ENCODE results near the gene FAM120C.
A peak's percentile ranks its signal among the peaks of the same experiment; 100 is the strongest.

FAM120C gene

GRCh38 chrX:54182194-54182863 is 725 bp downstream of the FAM120C start:
- Histone ChIP-seq H3K4me3 (replicated peaks; ENCODE audit: insufficient read depth, low read length) (peak overlapping the region; percentile 65), H3K27me3 (ENCODE audit: insufficient read depth, poor library complexity, severe bottlenecking) (no peaks in the 10 kb centered on the region), H3K27ac (replicated peaks) (peak overlapping the region; percentile 85)
- DNase-seq (ENCODE audit: low read depth in 1 of 2, low spot score in 1 of 2): peak; percentile 14 to 69
- TF ChIP-seq POLR2AphosphoS5 (IDR thresholded peaks at IDR 0.05; ENCODE audit: low read depth): peak; percentile 76
- TF ChIP-seq GABPA (IDR thresholded peaks at IDR 0.05; ENCODE audit: low read depth): peak; percentile 80
- TF ChIP-seq, protein P1, sequence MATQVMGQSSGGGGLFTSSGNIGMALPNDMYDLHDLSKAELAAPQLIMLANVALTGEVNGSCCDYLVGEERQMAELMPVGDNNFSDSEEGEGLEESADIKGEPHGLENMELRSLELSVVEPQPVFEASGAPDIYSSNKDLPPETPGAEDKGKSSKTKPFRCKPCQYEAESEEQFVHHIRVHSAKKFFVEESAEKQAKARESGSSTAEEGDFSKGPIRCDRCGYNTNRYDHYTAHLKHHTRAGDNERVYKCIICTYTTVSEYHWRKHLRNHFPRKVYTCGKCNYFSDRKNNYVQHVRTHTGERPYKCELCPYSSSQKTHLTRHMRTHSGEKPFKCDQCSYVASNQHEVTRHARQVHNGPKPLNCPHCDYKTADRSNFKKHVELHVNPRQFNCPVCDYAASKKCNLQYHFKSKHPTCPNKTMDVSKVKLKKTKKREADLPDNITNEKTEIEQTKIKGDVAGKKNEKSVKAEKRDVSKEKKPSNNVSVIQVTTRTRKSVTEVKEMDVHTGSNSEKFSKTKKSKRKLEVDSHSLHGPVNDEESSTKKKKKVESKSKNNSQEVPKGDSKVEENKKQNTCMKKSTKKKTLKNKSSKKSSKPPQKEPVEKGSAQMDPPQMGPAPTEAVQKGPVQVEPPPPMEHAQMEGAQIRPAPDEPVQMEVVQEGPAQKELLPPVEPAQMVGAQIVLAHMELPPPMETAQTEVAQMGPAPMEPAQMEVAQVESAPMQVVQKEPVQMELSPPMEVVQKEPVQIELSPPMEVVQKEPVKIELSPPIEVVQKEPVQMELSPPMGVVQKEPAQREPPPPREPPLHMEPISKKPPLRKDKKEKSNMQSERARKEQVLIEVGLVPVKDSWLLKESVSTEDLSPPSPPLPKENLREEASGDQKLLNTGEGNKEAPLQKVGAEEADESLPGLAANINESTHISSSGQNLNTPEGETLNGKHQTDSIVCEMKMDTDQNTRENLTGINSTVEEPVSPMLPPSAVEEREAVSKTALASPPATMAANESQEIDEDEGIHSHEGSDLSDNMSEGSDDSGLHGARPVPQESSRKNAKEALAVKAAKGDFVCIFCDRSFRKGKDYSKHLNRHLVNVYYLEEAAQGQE (IDR thresholded peaks at IDR 0.05; ENCODE audit: insufficient replicate concordance, low read depth): no peak
- TF ChIP-seq SPI1 (IDR thresholded peaks at IDR 0.05; ENCODE audit: borderline replicate concordance, low read depth): no peak

- peak overlapping the region; percentile 65 for H3K4me3 ChIP-seq (replicated peaks; ENCODE audit: insufficient read depth, low read length)
- DNase-seq (ENCODE audit: low read depth in 1 of 2, low spot score in 1 of 2): peak in 1 of 2 experiments; percentile 18
- H3K27me3 ChIP-seq (ENCODE audit: insufficient read depth, poor library complexity, severe bottlenecking): no peaks in the 10 kb centered on the region
- peak overlapping the region; percentile 85; the same call in 1 of the 2 replicates for H3K27ac ChIP-seq (replicated peaks)
- TF ChIP-seq POLR2AphosphoS5 (IDR thresholded peaks at IDR 0.05; ENCODE audit: low read depth) (no peak), SPI1 (IDR thresholded peaks at IDR 0.05; ENCODE audit: borderline replicate concordance, low read depth) (peak; percentile 60; the same call in 1 of the 2 replicates)
Measured at GRCh38 chrX:54181202-54181953, 1.7 kb downstream of the FAM120C start.

DNA sequence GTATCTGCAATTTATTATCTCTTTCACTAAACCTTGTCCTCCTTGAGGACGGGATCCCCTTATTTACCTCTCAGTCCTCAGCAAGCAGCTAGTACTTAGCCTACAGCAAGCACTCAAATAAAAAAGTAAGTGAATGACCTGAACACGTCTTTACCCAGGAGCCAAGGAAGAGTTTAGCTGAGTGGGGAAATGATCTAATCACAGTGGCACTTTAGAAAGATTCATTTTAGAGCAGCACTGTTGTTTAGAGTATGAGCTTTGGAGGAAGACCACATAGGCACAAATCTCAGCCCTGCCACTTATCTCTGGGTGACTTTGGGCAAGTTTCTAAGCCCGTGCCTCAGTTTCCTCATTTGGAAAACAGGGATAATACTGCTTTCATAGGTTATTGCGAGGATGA is 2.7 kb downstream of the FAM120C start:
- H3K27ac ChIP-seq (replicated peaks): no peak overlapping the region
- DNase-seq (ENCODE audit: low read depth in 1 of 2, low spot score in 1 of 2): no peak
- no peaks in the 10 kb centered on the region for H3K27me3 ChIP-seq (ENCODE audit: insufficient read depth, poor library complexity, severe bottlenecking)

DNA sequence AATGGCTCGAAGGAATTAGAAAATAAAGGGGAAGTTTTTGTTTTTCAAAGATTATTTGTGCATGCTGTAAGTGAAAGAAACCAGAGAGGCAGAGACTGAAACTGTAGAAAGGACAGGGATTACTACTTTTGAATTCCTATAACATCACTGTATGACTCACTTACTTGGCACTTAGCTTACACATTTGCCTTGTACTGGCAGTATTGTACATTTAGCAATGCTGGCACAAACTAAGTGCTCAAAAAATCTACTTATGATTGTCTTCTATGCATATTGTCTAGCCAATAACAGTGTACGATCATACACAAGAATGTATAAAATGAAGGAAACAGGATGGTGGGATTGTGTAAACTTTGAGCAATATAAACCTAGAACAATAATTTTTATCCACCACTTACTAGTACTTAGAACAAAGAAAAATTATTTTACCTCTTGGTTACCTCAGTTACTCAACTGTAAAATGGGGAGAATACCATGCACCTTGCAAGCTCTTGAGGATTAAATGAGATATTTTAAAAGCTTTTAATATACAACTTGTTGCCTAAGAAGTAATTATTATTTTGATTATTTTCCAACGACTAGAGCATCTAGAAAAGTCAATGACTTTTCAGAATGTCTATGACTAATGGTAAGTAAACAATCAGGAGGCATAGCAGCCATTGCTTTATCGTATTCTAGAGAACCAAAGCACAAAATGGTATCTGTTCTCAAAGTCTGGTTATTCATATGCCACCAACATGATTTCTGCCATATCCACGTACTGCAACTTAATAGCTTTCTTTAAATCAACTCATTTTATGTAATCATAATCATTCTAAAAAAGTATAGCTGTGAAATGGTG is 4.7 kb downstream of the FAM120C start:
- Histone ChIP-seq H3K27me3 (ENCODE audit: insufficient read depth, poor library complexity, severe bottlenecking) (no peaks in the 10 kb centered on the region), H3K27ac (replicated peaks) (no peak overlapping the region), H3K4me3 (replicated peaks; ENCODE audit: insufficient read depth, low read length) (no peak overlapping the region)
- TF ChIP-seq POLR2AphosphoS5 (IDR thresholded peaks at IDR 0.05; ENCODE audit: low read depth): no peak
- TF ChIP-seq SPI1 (IDR thresholded peaks at IDR 0.05; ENCODE audit: borderline replicate concordance, low read depth): no peak
- TF ChIP-seq, protein P1 (IDR thresholded peaks at IDR 0.05; ENCODE audit: insufficient replicate concordance, low read depth): no peak
- TF ChIP-seq GABPA (IDR thresholded peaks at IDR 0.05; ENCODE audit: low read depth): no peak
- TF ChIP-seq, protein P2, sequence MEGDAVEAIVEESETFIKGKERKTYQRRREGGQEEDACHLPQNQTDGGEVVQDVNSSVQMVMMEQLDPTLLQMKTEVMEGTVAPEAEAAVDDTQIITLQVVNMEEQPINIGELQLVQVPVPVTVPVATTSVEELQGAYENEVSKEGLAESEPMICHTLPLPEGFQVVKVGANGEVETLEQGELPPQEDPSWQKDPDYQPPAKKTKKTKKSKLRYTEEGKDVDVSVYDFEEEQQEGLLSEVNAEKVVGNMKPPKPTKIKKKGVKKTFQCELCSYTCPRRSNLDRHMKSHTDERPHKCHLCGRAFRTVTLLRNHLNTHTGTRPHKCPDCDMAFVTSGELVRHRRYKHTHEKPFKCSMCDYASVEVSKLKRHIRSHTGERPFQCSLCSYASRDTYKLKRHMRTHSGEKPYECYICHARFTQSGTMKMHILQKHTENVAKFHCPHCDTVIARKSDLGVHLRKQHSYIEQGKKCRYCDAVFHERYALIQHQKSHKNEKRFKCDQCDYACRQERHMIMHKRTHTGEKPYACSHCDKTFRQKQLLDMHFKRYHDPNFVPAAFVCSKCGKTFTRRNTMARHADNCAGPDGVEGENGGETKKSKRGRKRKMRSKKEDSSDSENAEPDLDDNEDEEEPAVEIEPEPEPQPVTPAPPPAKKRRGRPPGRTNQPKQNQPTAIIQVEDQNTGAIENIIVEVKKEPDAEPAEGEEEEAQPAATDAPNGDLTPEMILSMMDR (IDR thresholded peaks at IDR 0.05; ENCODE audit: insufficient read depth, low read length): no peak
- no peak for DNase-seq (ENCODE audit: low read depth in 1 of 2, low spot score in 1 of 2)

More for the DNA sequence above, 2.7 kb downstream of the FAM120C start:
- peak overlapping the region; percentile 65 for H3K4me3 ChIP-seq (replicated peaks; ENCODE audit: insufficient read depth, low read length)
- TF ChIP-seq POLR2AphosphoS5 (IDR thresholded peaks at IDR 0.05; ENCODE audit: low read depth) (no peak), SPI1 (IDR thresholded peaks at IDR 0.05; ENCODE audit: borderline replicate concordance, low read depth) (no peak)
